Fibroblast of lung (primary cell): Measurements from ENCODE around the gene SLC22A23.

Source experiments
- CTCF ChIP-seq, 2 donors: IDR thresholded peaks in 1 of 2; conservative IDR thresholded peaks in 1 of 2; 1 replicate in 1 of 2; 2 replicates in 1 of 2; pipeline ENCODE4 v1.5.1; 2011 to 2012; ENCODE audit warnings: low read length in 2 of 2, control low read depth in 1 of 2, inconsistent platforms in 1 of 2, low read depth in 1 of 2, mild to moderate bottlenecking in 1 of 2
- EZH2 ChIP-seq: IDR thresholded peaks from 2 replicates; pipeline ENCODE4 v1.5.1; 2012; ENCODE audit warnings: low read length, control low read depth, mild to moderate bottlenecking; ENCODE audit errors: missing control alignments

GRCh38 chr6:3317741-3318211, 139.1 kb downstream of the SLC22A23 start:
- TF ChIP-seq CTCF (conservative IDR thresholded peaks at IDR 0.05 in 1 of 2, IDR thresholded peaks at IDR 0.05 in 1 of 2; ENCODE audit: low read depth in 1 of 2, low read length in 2 of 2) (no peak), EZH2 (peak; percentile 62)
